Keratinocyte (primary cell): ENCODE measurements around the gene TPST2.

Source experiments
- CTCF ChIP-seq, 3 experiments: IDR thresholded peaks in 1 of 3; conservative IDR thresholded peaks in 1 of 3; optimal IDR thresholded peaks in 1 of 3; 2 replicates in 2 of 3; 3 replicates in 1 of 3; pipeline versions ENCODE3 to v1.5.1; 2011; ENCODE audit warnings: low read length in 3 of 3, mild to moderate bottlenecking in 3 of 3, moderate library complexity in 2 of 3, control low read depth in 1 of 3, inconsistent platforms in 1 of 3; ENCODE audit not compliant: insufficient read depth in 2 of 3; ENCODE audit errors: extremely low read depth in 1 of 3
- EZH2 ChIP-seq: IDR thresholded peaks from one replicate; pipeline ENCODE4 v1.6.1; 2012; ENCODE audit warnings: inconsistent platforms, mild to moderate bottlenecking, low read length, moderate library complexity

DNA sequence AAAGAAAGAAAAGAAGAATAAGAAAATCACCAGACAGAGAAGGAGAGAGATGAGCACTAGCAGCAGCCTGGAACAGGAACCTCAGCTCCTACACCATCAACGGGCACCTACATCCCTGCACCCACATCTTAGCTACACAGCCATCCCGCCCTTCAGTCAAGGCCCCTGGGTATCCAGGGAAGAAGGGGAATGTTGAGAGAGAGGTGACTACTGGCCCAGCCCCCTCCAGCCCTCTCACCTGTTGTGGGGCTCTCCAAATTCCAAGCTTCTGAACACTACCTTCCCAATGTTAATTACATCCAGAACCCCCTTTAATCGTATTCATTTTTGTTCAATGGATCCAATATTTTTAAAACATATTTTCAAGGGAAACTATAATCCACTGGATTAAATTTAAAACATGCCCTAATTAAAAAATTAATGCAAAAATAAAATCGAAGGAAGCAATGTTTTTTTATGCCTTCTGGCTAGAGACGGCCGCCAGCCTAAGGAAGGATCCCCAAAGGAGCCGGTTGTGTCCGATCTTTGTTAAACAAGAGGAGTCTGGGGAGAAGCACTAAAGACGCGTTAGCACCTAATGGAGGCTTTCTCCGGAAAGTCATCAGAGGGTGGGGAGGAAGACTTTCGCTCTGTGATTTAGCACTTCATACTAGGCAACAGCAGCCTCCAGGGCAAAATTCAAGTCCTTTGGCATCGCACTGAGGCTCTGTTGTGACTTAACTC lies 9.5 kb downstream of the TPST2 start:
- no peak for TF ChIP-seq CTCF (optimal IDR thresholded peaks at IDR 0.05 in 1 of 3, IDR thresholded peaks at IDR 0.05 in 1 of 3, conservative IDR thresholded peaks at IDR 0.05 in 1 of 3; ENCODE audit: extremely low read depth in 1 of 3, insufficient read depth in 2 of 3, low read length in 3 of 3)
- TF ChIP-seq EZH2 = no peak
